HFF-Myc (cell line): Measurements from ENCODE around the gene HOXD4.
A peak's percentile ranks its signal among the peaks of the same experiment; 100 is the strongest.

Experiments
- DNase-seq: peaks from one replicate; pipeline ENCODE4 v3.0.0-alpha.2; 2011; ENCODE audit warnings: low read depth; ENCODE audit errors: extremely low read depth
- H3K4me3 ChIP-seq: replicated peaks from 2 replicates; pipeline ENCODE4 v1.5.1; 2011; ENCODE audit warnings: low read depth, mild to moderate bottlenecking, control low read depth, low read length
- TF ChIP-seq, protein P1 (sequence below): IDR thresholded peaks from 2 replicates; pipeline ENCODE4 v1.5.1; 2012; ENCODE audit warnings: mild to moderate bottlenecking, low read depth, low read length, control low read depth; ENCODE audit errors: missing control alignments

Gene HOXD4

DNA sequence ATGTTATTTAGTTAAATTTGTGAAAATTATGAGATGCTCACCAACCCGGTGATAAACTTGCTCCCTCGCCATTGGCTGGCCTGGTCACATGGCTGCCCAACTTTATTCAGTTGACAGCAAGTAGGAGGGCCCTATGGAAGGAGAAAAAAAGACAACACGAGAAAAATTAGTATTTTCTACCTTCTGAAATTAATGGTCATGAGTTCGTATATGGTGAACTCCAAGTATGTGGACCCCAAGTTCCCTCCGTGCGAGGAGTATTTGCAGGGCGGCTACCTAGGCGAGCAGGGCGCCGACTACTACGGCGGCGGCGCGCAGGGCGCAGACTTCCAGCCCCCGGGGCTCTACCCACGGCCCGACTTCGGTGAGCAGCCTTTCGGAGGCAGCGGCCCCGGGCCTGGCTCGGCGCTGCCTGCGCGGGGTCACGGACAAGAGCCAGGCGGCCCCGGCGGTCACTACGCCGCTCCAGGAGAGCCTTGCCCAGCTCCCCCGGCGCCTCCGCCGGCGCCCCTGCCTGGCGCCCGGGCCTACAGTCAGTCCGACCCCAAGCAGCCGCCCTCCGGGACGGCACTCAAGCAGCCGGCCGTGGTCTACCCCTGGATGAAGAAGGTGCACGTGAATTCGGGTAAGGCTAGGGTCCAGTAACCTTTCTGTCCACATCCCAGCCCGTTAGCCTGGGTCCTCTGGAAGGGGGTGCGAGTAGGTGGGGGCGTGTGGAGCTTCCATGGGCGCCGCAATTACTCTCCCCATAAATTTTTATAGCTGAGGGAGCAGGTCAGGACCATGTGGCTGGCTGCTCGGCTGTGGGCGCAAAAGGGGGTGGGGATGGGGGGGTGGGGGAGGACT, at the start of gene HOXD4:
Gene HOXD4, plus strand, starts transcription at position 109 of the 846 bp plus-strand sequence. Its CDS starts 84 bp downstream, at position 193.
- no peak within 1 kb of the TSS for H3K4me3 ChIP-seq

DNA sequence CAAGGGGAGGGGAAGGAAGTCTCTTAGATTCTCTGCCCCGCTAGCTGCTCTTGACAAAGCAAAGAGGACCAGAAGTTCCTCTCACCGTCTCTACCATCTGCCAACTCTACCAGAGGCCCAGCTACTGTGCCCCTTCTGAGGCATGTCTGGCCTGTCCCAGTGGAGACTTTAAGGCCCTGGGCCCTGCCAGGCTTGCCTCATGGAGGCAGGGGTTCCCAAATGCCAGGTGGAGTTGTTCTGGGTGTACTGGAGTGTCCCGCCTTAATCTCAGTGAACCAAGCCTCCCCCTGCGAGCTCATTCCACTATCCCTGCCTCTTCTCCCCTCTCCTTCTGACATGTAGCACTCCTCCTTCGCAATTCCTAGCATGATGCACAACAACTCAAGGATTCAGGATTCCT, 49.5 kb upstream of the HOXD4 start:
- no peak overlapping the region for H3K4me3 ChIP-seq
- TF ChIP-seq, protein P1, sequence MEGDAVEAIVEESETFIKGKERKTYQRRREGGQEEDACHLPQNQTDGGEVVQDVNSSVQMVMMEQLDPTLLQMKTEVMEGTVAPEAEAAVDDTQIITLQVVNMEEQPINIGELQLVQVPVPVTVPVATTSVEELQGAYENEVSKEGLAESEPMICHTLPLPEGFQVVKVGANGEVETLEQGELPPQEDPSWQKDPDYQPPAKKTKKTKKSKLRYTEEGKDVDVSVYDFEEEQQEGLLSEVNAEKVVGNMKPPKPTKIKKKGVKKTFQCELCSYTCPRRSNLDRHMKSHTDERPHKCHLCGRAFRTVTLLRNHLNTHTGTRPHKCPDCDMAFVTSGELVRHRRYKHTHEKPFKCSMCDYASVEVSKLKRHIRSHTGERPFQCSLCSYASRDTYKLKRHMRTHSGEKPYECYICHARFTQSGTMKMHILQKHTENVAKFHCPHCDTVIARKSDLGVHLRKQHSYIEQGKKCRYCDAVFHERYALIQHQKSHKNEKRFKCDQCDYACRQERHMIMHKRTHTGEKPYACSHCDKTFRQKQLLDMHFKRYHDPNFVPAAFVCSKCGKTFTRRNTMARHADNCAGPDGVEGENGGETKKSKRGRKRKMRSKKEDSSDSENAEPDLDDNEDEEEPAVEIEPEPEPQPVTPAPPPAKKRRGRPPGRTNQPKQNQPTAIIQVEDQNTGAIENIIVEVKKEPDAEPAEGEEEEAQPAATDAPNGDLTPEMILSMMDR: no peak
- DNase-seq: no peak

More for the DNA sequence above, at the start of gene HOXD4:
- no peak for DNase-seq
- TF ChIP-seq, protein P1: no peak

DNA sequence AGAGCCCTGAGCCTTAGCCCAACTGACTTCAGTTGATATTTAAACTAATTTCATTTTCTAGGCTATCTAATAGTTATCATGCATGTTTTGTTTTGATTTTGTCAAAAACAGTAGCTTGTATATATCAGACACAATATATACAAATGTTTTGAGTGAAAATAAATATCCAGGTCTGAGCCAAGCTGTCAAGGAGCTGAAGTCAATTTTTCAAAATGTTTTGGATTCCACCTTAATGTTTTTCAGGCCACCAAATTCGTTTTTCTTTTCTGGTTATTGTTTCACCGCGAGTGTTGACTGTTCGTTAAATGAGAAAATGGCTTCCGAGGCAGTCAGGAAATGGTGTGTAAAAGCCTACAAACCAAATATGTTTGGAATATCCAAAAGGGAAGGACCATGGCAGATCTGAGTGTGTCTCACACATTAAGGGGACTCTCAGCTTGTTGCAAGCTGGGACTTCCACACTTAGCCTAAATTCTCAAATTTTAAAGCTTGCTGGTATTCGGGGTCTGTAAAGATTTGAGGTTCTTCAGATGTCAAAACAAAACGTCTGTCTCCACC, 49.0 kb upstream of the HOXD4 start:
- H3K4me3 ChIP-seq: no peak overlapping the region
- TF ChIP-seq, protein P1: no peak
- DNase-seq: no peak

GRCh38 chr2:176103194-176103593, 48.2 kb upstream of the HOXD4 start:
- no peak overlapping the region for H3K4me3 ChIP-seq
- no peak for DNase-seq
- TF ChIP-seq, protein P1: no peak

- peak overlapping the region; percentile 44 for H3K4me3 ChIP-seq
- no peak for DNase-seq
- TF ChIP-seq, protein P1: no peak
These were observed 47.5 kb upstream of the HOXD4 start for GRCh38 chr2:176103742-176104315.

GRCh38 chr2:176104316-176105077, 46.9 kb upstream of the HOXD4 start:
- TF ChIP-seq, protein P1: no peak
- peak; percentile 45 for DNase-seq
- H3K4me3 ChIP-seq: peak overlapping the region; percentile 44
